Bronchus fibroblast of lung (primary cell): Measurements from ENCODE around the gene SPATA31D4. TPM values are rescaled to one million over a fixed set of nuclear protein-coding genes. Genes with fewer than 3 reads are reported as not detected.

ENCODE experiments used
- total RNA-seq: library from RNA; depleted of rRNA; stranded (reverse); fragments of >200 nt; gene quantifications from 2 replicates; pipeline ENCODE4 v1.2.3, GENCODE V29; 2015

Gene SPATA31D4
- not detected in 2 replicates for total RNA-seq

DNA sequence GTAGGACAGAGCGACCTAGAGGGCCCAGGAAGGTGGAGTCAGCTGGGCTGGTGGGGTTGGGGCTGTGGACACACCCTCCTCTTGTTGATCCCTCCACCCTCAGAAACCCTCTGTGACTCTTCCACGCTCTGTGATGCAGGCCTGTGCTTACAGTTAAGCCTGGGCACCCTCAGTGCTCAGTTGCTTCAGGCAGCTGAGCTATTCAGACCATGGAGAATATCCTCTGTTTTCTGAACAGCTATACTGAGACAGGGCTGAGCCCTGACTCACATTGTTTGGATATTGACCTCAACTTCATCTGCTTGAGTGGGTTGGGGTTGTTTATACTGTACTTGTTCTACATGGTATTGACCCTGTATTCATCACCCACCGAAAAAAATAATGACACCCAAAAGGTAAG lies at the start of gene SPATA31D4:
TSS of gene SPATA31D4 (plus strand) at position 124 of the 400 bp plus-strand sequence. CDS start at position 210, 86 bp downstream.

DNA sequence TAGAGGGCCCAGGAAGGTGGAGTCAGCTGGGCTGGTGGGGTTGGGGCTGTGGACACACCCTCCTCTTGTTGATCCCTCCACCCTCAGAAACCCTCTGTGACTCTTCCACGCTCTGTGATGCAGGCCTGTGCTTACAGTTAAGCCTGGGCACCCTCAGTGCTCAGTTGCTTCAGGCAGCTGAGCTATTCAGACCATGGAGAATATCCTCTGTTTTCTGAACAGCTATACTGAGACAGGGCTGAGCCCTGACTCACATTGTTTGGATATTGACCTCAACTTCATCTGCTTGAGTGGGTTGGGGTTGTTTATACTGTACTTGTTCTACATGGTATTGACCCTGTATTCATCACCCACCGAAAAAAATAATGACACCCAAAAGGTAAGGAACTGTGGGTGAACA lies 15.2 kb downstream of the SPATA31D4 start, which contains the start of gene SPATA31D3:
TSS of gene SPATA31D3 (plus strand) at position 108 of the 400 bp plus-strand sequence. CDS start at position 194, 86 bp downstream.

Other genes with a start within 250 kb of the SPATA31D4 start
- 31.4 and 35.1 TPM in 2 replicates for gene TLE1, start 238.9 kb upstream of the SPATA31D4 start, total RNA-seq
- not detected in 2 replicates for gene SPATA31D3, start 15.1 kb downstream of the SPATA31D4 start, total RNA-seq
- gene SPATA31D1, start 60.3 kb downstream of the SPATA31D4 start, total RNA-seq = not detected in 2 replicates